IPS-18c (cell line): ENCODE results near the gene HMGB4.

Experiments
- H3K4me3 ChIP-seq: 2 replicates; pipeline ENCODE4 v1.7.0; 2013; ENCODE audit warnings: low read depth, mild to moderate bottlenecking, low read length, moderate library complexity; ENCODE audit not compliant: insufficient read depth
- H3K9me3 ChIP-seq: one replicate; pipeline ENCODE4 v1.6.1; 2013; ENCODE audit warnings: mild to moderate bottlenecking, low read length, moderate library complexity; ENCODE audit not compliant: control insufficient read depth, insufficient read depth

The HMGB4 gene

GRCh38 chr1:33863779-33864178 lies at the start of gene HMGB4:
Gene HMGB4, plus strand, starts transcription at chr1:33864079. Its CDS starts 113 bp downstream, at chr1:33864192.
- Histone ChIP-seq H3K9me3 (no peaks in the 10 kb centered on the region), H3K4me3 (no peak within 1 kb of the TSS)

GRCh38 chr1:33814166-33814565 lies 49.7 kb upstream of the HMGB4 start:
- Histone ChIP-seq H3K4me3 (no peak overlapping the region), H3K9me3 (no peaks in the 10 kb centered on the region)

DNA sequence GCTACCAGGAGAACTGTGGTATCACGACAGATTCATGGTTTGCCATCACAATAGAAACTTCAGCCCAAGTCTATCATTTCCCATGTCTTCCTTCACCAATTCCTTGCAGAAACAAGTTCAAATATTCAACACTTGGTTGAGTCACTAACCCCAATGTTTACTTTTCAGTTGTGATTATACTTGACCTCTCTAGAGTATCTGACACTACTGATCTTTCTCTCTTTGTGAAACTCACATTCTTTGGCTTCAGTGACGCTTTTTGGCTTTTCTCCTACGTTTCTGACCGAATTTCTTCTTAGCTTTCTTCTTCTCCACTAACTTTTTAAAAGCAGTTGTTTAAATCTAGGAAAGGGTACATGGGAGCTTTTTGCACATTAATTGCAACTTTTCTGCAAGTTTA lies 48.8 kb upstream of the HMGB4 start:
- H3K4me3 ChIP-seq, result no peak overlapping the region
- no peaks in the 10 kb centered on the region for H3K9me3 ChIP-seq

- Histone ChIP-seq H3K4me3 (no peak overlapping the region), H3K9me3 (peaks cover 2% of the 10 kb centered on the region)
Measured at GRCh38 chr1:33818071-33818470, 45.8 kb upstream of the HMGB4 start.

DNA sequence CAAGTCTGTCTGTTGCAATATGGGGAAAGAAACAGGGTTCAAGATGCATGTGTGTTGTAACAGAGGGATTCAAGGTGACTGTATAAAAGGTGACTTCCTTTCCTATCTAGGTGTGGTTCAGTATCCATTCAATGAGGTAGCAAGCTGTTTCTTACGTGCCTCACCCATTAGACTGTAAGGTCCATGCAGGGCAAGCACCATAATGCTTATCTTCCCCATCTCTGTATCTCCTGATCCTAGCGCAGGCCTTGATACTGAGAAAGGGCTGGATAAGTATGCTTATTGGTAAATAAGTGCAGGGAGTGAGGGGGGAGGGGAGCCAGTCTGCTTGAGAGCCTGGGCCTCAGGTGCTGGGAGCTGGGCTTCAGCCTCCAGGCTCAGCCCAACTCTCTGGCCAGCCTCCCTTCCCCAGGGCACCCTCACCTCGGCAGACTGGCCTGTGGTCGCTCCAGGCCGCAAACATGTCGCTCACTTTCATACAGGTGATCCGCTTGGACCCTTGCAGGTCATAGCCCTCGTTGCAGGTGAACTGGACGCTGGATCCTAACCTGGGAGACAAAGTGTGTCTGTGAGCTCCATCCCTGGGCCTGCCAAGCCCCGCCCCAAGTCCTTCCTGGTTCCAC lies 44.5 kb upstream of the HMGB4 start:
- peaks cover 2% of the 10 kb centered on the region for H3K9me3 ChIP-seq
- no peak overlapping the region for H3K4me3 ChIP-seq

GRCh38 chr1:33819913-33820311 lies 44.0 kb upstream of the HMGB4 start:
- no peak overlapping the region for H3K4me3 ChIP-seq
- H3K9me3 ChIP-seq, result peaks cover 2% of the 10 kb centered on the region

DNA sequence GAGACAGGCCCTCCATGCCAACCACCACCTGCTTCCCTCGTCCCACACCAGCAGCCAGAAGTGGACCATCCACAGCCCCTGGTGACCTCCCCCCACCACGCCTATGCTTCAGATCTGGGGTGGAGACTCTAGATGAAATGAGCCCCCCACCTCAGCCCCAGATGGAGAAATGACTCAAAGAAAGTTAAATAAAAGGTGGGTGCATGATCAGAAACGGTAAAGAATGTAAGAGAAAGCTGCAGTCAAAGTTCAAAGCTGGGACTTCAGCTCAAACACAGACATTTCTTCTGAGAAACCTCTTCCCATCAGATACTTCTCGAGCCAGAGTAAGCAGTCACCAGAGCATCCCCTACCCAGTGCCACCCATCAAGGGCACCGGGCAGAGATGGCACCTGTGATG lies 43.1 kb upstream of the HMGB4 start:
- H3K9me3 ChIP-seq, result peaks cover 2% of the 10 kb centered on the region
- H3K4me3 ChIP-seq, result no peak overlapping the region

DNA sequence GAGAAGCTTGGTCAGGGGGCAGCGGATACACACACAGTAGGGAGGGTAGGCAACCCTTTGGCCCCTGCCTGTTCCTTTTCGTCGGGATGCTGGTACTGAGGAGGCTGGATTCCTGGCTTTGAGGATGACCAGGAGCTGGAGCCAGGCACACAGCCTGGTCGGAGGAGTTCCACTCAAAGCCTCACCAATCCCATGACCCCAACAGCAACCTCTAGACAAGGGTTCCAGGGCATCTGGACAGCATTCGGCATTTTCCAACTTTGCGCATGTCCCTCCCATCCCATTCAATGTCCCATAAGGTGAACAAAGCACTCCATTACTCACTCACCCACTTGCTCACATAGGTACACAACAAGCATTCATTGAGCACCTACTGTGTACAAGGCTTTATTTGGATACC lies 42.6 kb upstream of the HMGB4 start:
- Histone ChIP-seq H3K9me3 (peaks cover 2% of the 10 kb centered on the region), H3K4me3 (no peak overlapping the region)

GRCh38 chr1:33822396-33822795 lies 41.5 kb upstream of the HMGB4 start:
- H3K4me3 ChIP-seq, result no peak overlapping the region

GRCh38 chr1:33823401-33823800 lies 40.5 kb upstream of the HMGB4 start:
- Histone ChIP-seq H3K9me3 (peaks cover 2% of the 10 kb centered on the region), H3K4me3 (no peak overlapping the region)

More at GRCh38 chr1:33822396-33822795, 41.5 kb upstream of the HMGB4 start:
- H3K9me3 ChIP-seq, result peaks cover 2% of the 10 kb centered on the region

DNA sequence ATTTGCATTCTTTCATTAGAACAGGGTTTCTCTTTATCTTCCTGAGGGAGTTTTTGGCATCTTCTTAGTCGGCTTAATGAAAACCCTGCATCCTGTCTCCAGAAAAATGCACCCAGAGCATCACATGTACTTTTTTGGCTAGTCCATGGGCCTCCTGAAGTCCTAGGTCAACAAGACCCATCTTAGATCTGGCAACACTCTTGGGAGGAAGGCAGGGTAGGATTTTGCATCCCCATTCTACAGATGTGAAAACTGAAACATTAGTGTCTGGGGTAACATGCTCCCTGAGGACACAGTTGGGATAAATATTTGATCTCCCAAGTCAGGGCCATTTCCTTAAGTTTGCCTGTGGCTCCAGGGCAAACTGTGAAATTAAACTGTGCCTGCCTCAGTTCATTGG lies 40.0 kb upstream of the HMGB4 start:
- peaks cover 2% of the 10 kb centered on the region for H3K9me3 ChIP-seq
- H3K4me3 ChIP-seq, result no peak overlapping the region

DNA sequence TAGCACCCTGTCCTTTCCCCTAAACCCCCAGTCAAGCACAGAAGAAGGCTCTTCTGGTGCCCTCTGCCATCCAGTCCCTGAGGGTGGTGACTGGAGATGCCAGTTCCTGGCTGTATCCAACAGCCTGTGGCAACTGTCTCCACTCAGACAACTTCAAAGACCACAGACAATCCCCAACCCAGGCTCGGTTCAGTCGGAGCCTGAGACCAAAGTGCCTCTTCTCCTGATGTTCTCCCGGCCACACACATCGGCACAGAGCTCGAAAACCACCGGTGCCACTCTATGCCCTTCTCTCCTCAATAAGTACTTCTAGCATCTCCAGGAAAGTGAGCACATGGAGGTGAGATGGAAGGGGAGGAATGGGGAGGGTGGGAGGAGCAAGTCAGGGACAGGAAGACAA lies 39.6 kb upstream of the HMGB4 start:
- no peak overlapping the region for H3K4me3 ChIP-seq

GRCh38 chr1:33824971-33825370 lies 38.9 kb upstream of the HMGB4 start:
- Histone ChIP-seq H3K4me3 (no peak overlapping the region), H3K9me3 (peaks cover 7% of the 10 kb centered on the region)

More for the DNA sequence above, 39.6 kb upstream of the HMGB4 start:
- peaks cover 2% of the 10 kb centered on the region for H3K9me3 ChIP-seq

- peaks cover 7% of the 10 kb centered on the region for H3K9me3 ChIP-seq
Measured at GRCh38 chr1:33825506-33825905, 38.4 kb upstream of the HMGB4 start.

GRCh38 chr1:33826311-33826710 lies 37.6 kb upstream of the HMGB4 start:
- H3K4me3 ChIP-seq, result no peak overlapping the region
- H3K9me3 ChIP-seq, result peaks cover 7% of the 10 kb centered on the region

More at GRCh38 chr1:33825506-33825905, 38.4 kb upstream of the HMGB4 start:
- no peak overlapping the region for H3K4me3 ChIP-seq

DNA sequence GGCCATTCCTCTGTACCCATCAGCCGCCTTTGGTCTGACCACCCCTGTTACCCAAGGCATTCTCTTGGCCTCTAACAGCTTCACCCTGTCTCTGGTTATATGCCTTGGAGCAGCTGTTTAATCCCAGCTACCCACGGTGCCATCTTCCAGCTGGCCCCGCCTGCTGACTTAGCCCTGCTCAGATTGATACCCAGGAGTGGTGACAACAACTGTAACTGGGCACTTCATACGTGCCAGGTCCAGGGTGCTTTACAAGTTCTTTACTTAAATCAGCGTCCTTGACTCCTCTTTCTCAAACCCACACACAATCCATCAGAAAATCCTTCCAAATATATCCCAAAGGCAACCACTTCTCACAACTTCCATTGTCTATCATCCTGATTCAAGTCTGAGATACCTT lies 37.2 kb upstream of the HMGB4 start:
- Histone ChIP-seq H3K9me3 (peaks cover 7% of the 10 kb centered on the region), H3K4me3 (no peak overlapping the region)

DNA sequence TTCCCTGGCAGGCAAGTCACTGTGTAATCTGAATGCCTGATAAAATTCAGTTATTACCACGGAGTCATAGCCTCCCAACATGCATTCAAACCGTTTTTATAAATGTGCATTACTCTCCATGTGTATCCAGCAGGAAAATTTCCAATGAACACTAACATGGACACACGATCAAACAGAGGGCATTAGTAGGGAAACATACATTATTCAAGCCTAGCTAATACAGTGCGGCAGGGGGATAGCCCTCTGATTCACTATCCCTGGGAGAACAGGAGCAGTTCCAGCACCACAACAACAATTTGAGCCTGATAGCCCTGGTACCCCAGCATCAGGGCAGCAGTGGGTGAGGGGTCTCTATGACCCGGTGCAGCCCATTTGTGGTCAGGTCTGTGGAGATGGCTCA lies 35.8 kb upstream of the HMGB4 start:
- no peak overlapping the region for H3K4me3 ChIP-seq
- peaks cover 4% of the 10 kb centered on the region for H3K9me3 ChIP-seq

DNA sequence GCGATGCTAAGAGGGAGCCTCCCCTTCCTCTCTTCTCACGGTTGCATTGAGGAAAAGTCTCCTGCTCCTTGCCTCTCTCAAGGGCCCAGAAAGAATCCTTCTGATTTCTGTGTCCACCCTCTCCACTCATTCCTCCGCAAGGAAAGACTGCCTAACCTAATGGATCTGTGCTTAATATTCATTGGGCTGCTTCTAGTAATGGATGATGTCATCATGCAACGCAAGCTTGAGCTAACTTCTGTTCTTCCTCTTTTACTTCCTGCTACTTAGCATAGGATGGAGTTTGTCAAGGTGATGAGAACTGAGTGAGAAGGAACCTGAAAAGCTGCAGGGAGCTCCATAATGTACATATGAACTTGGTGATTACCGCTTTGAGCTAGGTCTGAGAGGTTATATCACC lies 35.2 kb upstream of the HMGB4 start:
- Histone ChIP-seq H3K4me3 (no peak overlapping the region), H3K9me3 (peaks cover 4% of the 10 kb centered on the region)

- Histone ChIP-seq H3K9me3 (peaks cover 5% of the 10 kb centered on the region), H3K4me3 (no peak overlapping the region)
Measured at GRCh38 chr1:33836911-33837310, 27.0 kb upstream of the HMGB4 start.
